Pancreas (tissue), 10 donors: ENCODE data around the gene SMU1. TPM values are rescaled to one million over a fixed set of nuclear protein-coding genes. Genes with fewer than 3 reads are reported as not detected.
A peak's percentile ranks its signal among the peaks of the same experiment; 100 is the strongest.
"Not testable (repeated sequence)": the region's sequence is repeated elsewhere in the genome, so short reads cannot be mapped to it uniquely, and the experiment has no call there.

Experiments
- ATAC-seq, 4 donors: fragments of 200-7000 bp; cut with Tn5 transposase; one replicate each; pipeline versions ENCODE4 v1.8.0 to v1.9.1; 2020; ENCODE audit warnings: mild to moderate bottlenecking in 4 of 4, moderate library complexity in 4 of 4
- DNase-seq, 6 donors: peaks; one replicate each; pipeline ENCODE4 v3.0.0-alpha.2; 2020
- FAIRE-seq: peaks from 2 replicates; lab custom pipeline; 2012; peaks lifted over from hg19 to GRCh38; lab: Jason Lieb, UNC
- H3K27ac ChIP-seq, 4 donors: fragments of 200-600 bp; sonication (generic); 1 replicate in 3 of 4; 2 replicates in 1 of 4; pipeline versions ENCODE4 v1.5.0 to v1.8.0; 2020
- H3K27me3 ChIP-seq, 4 donors: fragments of 200-600 bp; one replicate each; pipeline ENCODE4 v1.8.0; 2021
- H3K36me3 ChIP-seq, 3 donors: fragments of 200-600 bp; sonication (generic) in 1 of 3; one replicate each; pipeline versions ENCODE4 v1.5.0 to v1.8.0; 2020 to 2021
- H3K4me1 ChIP-seq, 3 donors: fragments of 200-600 bp; one replicate each; pipeline ENCODE4 v1.8.0; 2021
- H3K4me3 ChIP-seq, 4 donors: fragments of 200-600 bp; sonication (generic) in 2 of 4; one replicate each; pipeline versions ENCODE4 v1.5.0 to v1.8.0; 2020 to 2021
- H3K9me3 ChIP-seq, 4 donors: fragments of 200-600 bp; one replicate each; pipeline ENCODE4 v1.8.0; 2021
- WGBS, 2 donors: extraction: QIAGEN DNeasy Blood & Tissue Kit; methylation state at CpG; one replicate each; pipeline ENCODE4 v1.1.7; 2013; 5-methylcytosine and 5-hydroxymethylcytosine counted together
- intact Hi-C, 3 donors: fragments of 100-400 bp; cut with DNase I; formaldehyde crosslinking; loops; one replicate each; pipeline versions ENCODE4 v1.11.1 to v1.14.2; 2022
- polyA plus RNA-seq, 2 donors: library from polyadenylated mRNA; stranded (reverse); fragments of 200-250 nt; gene quantifications; one replicate each; pipeline ENCODE4 v1.2.3, GENCODE V29; 2013
- total RNA-seq, 6 donors: library from RNA; stranded (reverse); fragmentation: NEBNext Ultra II Directional in 4 of 6; extraction: Animal tissue kit (Norgen Biotek cat#: 25700) in 4 of 6; gene quantifications; one replicate each; pipeline versions ENCODE4 v1.2.1 to v1.2.4, GENCODE V29; 2021 to 2023
- TF ChIP-seq, protein P1 (sequence below), 4 donors: fragments of 200-600 bp; sonication (generic) in 3 of 4; IDR thresholded peaks; one replicate each; pipeline versions ENCODE4 v1.5.0 to v1.8.0; 2021; ENCODE audit warnings: antibody characterized with exemption in 4 of 4
- donor health status: healthy with polysubstance abuse.
- donor health status: DM: no; HTN: no; CAD: no; lungs with moderate emphysema.
- donor health status: DM: no; HTN: no; CAD: no.
- donor health status: control.
- donor health status: control.
- donor health status: Bipolar disorder and iron deficiency.
- donor health status: DM: yes; HTN: yes; CAD: no.
- donor health status: DM: no; HTN: no; CAD: no.
- donor health status: DM: no; HTN: no; CAD: no.
- donor health status: DM: yes; HTN: yes; CAD: no.

The SMU1 gene
- total and polyA plus RNA-seq, 8 donors = 3.5 to 10.3 (median 6.6) TPM

- no peak overlapping the region for H3K27ac ChIP-seq
- FAIRE-seq = no peak
Observed at GRCh38 chr9:33011831-33012230, 64.6 kb downstream of the SMU1 start.

DNA sequence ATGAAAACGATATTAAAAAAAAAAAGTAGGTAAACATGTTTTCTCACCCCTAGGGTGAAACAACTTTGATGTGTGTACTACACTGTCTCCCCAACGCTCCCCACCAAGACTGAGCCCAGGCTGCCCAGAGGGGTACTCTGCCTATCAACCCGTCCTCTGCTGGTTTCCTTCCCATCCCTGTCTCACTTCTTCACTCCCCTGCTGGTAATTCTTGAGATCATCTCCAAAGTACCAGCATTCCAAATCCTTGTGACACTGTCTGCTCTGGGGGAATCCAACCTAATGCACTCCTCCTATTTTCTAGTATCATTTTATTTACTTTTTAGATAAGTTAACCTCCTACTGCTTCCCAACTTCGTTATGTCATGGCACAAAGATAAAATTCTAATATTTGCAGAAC lies 68.7 kb downstream of the SMU1 start:
- Histone ChIP-seq H3K4me3 (no peak overlapping the region), H3K27ac (no peak overlapping the region), H3K9me3 (no peaks in the 10 kb centered on the region), H3K27me3 (no peaks in the 10 kb centered on the region), H3K4me1 (no peaks in the 10 kb centered on the region), H3K36me3 (no peaks in the 10 kb centered on the region)
- ATAC-seq (no peak), DNase-seq (no peak), FAIRE-seq (no peak)
- intact Hi-C loops = no loop called here
- WGBS, 2 donors = 71 to 81% methylated on average over 4 of the region's 4 CpGs
- TF ChIP-seq, protein P1, sequence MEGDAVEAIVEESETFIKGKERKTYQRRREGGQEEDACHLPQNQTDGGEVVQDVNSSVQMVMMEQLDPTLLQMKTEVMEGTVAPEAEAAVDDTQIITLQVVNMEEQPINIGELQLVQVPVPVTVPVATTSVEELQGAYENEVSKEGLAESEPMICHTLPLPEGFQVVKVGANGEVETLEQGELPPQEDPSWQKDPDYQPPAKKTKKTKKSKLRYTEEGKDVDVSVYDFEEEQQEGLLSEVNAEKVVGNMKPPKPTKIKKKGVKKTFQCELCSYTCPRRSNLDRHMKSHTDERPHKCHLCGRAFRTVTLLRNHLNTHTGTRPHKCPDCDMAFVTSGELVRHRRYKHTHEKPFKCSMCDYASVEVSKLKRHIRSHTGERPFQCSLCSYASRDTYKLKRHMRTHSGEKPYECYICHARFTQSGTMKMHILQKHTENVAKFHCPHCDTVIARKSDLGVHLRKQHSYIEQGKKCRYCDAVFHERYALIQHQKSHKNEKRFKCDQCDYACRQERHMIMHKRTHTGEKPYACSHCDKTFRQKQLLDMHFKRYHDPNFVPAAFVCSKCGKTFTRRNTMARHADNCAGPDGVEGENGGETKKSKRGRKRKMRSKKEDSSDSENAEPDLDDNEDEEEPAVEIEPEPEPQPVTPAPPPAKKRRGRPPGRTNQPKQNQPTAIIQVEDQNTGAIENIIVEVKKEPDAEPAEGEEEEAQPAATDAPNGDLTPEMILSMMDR (IDR thresholded peaks at IDR 0.05) = no peak

More at GRCh38 chr9:33011831-33012230, 64.6 kb downstream of the SMU1 start:
- H3K9me3 ChIP-seq = no peaks in the 10 kb centered on the region
- intact Hi-C loops = no loop called here
- no peaks in the 10 kb centered on the region for H3K27me3 ChIP-seq
- WGBS, 2 donors = 82 to 94% methylated on average over 3 of the region's 3 CpGs
- DNase-seq (no peak), ATAC-seq (no peak)
- TF ChIP-seq, protein P1 (IDR thresholded peaks at IDR 0.05) = no peak
- H3K4me3 ChIP-seq = no peak overlapping the region
- H3K36me3 ChIP-seq = no peaks in the 10 kb centered on the region
- no peaks in the 10 kb centered on the region for H3K4me1 ChIP-seq

DNA sequence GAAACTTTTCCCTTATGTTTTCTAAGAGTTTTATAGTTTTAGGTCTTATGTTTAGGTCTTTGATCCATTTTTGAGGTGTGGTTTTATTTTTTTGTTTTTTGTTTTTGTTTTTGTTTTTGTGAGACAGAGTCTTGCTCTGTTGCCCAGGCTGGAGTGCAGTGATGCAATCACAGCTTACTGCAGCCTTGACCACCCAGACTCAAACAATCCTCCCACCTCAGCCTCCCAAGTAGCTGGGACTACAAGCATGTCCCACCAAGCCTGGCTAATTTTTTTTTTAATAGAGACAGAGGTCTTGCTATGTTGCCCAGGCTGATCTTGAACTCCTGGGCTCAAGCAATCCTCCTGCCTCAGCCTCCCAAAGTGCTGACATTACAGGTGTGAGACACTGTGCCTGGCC lies 71.1 kb downstream of the SMU1 start:
- H3K27ac ChIP-seq, H3K4me3 ChIP-seq, DNase-seq, intact Hi-C loops, ATAC-seq, H3K9me3 ChIP-seq, H3K36me3 ChIP-seq, H3K4me1 ChIP-seq, H3K27me3 ChIP-seq, FAIRE-seq: not testable (repeated sequence)

DNA sequence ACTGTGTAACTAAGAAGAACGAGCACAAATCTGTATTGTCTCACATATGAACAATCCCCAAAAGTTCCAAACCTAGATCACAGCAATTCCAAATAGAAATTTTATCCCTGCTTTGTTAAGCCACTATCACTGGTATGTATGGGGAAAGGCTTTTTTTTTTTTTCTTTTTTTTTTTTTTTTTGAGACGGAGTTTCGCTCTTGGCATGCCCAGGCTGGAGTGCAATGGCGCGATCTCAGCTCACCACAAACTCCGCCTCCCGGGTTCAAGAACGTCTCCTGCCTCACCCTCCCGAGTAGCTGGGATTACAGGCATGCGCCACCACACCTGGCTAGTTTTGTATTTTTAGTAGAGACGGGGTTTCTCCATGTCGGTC lies 75.8 kb downstream of the SMU1 start:
- H3K9me3 ChIP-seq, FAIRE-seq, DNase-seq, H3K36me3 ChIP-seq, intact Hi-C loops, H3K27me3 ChIP-seq, H3K4me1 ChIP-seq: not testable (repeated sequence)
- 8% methylated on average over 11 to 12 of the region's 12 CpGs for WGBS, 2 donors
- H3K27ac ChIP-seq = peak overlapping the region; percentile 47 to 89 (median 81)
- peak overlapping the region; percentile 32 to 91 (median 76) for H3K4me3 ChIP-seq
- peak; percentile 12 to 27 (median 20) for ATAC-seq

GRCh38 chr9:32992595-32993238 lies 83.8 kb downstream of the SMU1 start:
- intact Hi-C loops = no loop called here
- peak in 1 of 4 donors; percentile 24 for ATAC-seq
- no peak overlapping the region for H3K27ac ChIP-seq
- H3K27me3 ChIP-seq = no peaks in the 10 kb centered on the region
- DNase-seq = no peak
- TF ChIP-seq, protein P1 (IDR thresholded peaks at IDR 0.05) = no peak
- WGBS, 2 donors = 57 to 62% methylated on average over 3 of the region's 3 CpGs
- H3K36me3 ChIP-seq = peaks cover 0 to 8% (median 0%) of the 10 kb centered on the region in 3 donors
- H3K9me3 ChIP-seq = no peaks in the 10 kb centered on the region
- FAIRE-seq = no peak
- no peak overlapping the region for H3K4me3 ChIP-seq
- H3K4me1 ChIP-seq = peaks cover 0 to 7% (median 7%) of the 10 kb centered on the region in 3 donors

GRCh38 chr9:32991897-32992594 lies 84.4 kb downstream of the SMU1 start:
- Histone ChIP-seq H3K9me3 (no peaks in the 10 kb centered on the region), H3K27me3 (no peaks in the 10 kb centered on the region), H3K4me3 (no peak overlapping the region), H3K4me1 (peaks cover 0 to 7% (median 7%) of the 10 kb centered on the region in 3 donors), H3K27ac (no peak overlapping the region), H3K36me3 (peaks cover 0 to 11% (median 0%) of the 10 kb centered on the region in 3 donors)
- intact Hi-C loops = no loop called here
- 48 to 52% methylated on average over 6 of the region's 6 CpGs for WGBS, 2 donors
- ATAC-seq (peak in 2 of 4 donors; percentile 35 to 44), DNase-seq (no peak), FAIRE-seq (no peak)
- TF ChIP-seq, protein P1 (IDR thresholded peaks at IDR 0.05) = no peak
